SU-DHL-6 (cell line): ENCODE results near the gene AGPAT2.

Experiments
- H2AFZ ChIP-seq: fragments of 200-600 bp; sonication (generic); 2 replicates; pipeline ENCODE4 v1.6.1; 2014; ENCODE audit warnings: low read depth, mild to moderate bottlenecking, moderate library complexity, mixed read lengths, antibody characterized with exemption, low read length; ENCODE audit not compliant: severe bottlenecking
- H3F3A ChIP-seq: fragments of 200-600 bp; shearing (Covaris generic); 2 replicates; pipeline ENCODE4 v1.6.0; 2016; ENCODE audit warnings: antibody characterized with exemption, mild to moderate bottlenecking; ENCODE audit not compliant: insufficient read depth
- H3K27ac ChIP-seq: fragments of 200-600 bp; sonication (generic); 2 replicates; pipeline ENCODE4 v1.5.1; 2016; ENCODE audit warnings: low read depth, mild to moderate bottlenecking, low read length, moderate library complexity, mixed read lengths
- H3K27me3 ChIP-seq: fragments of 200-600 bp; sonication (generic), shearing (Covaris generic); 2 replicates; pipeline ENCODE4 v1.6.0; 2014; ENCODE audit warnings: mild to moderate bottlenecking, low read length
- H3K36me3 ChIP-seq: fragments of 200-600 bp; sonication (generic); 2 replicates; pipeline ENCODE4 v1.6.1; 2014; ENCODE audit warnings: mild to moderate bottlenecking, low read length, mixed read lengths
- H3K4me2 ChIP-seq: fragments of 300-600, 200-600 bp; shearing (Covaris generic), sonication (generic); 2 replicates; pipeline ENCODE4 v1.6.0; 2014; ENCODE audit warnings: low read length, low read depth, mild to moderate bottlenecking; ENCODE audit not compliant: poor library complexity, severe bottlenecking
- H3K4me3 ChIP-seq: fragments of 200-600 bp; sonication (generic); 2 replicates; pipeline ENCODE4 v1.5.1; 2014; ENCODE audit warnings: antibody characterized with exemption, low read length, mild to moderate bottlenecking, mixed read lengths; ENCODE audit not compliant: insufficient read depth, poor library complexity, severe bottlenecking
- H3K79me2 ChIP-seq: fragments of 200-600 bp; sonication (generic); 2 replicates; pipeline ENCODE4 v1.6.1; 2014; ENCODE audit warnings: mild to moderate bottlenecking, low read length, moderate library complexity; ENCODE audit not compliant: insufficient read depth
- H3K9ac ChIP-seq: fragments of 200-600 bp; sonication (generic); 2 replicates; pipeline ENCODE4 v1.7.0; 2014; ENCODE audit warnings: mild to moderate bottlenecking, low read length
- H3K9me2 ChIP-seq: fragments of 200-600 bp; sonication (generic); replicated peaks from 2 replicates; pipeline ENCODE4 v1.6.1; 2014; ENCODE audit warnings: low read length; ENCODE audit not compliant: insufficient read depth
- H3K9me3 ChIP-seq: fragments of 200-600 bp; sonication (generic); 2 replicates; pipeline ENCODE4 v1.6.1; 2014; ENCODE audit warnings: low read length, mixed read lengths; ENCODE audit not compliant: insufficient read depth
- H4K20me1 ChIP-seq: fragments of 200-600 bp; sonication (generic); 2 replicates; pipeline ENCODE4 v1.6.1; 2014; ENCODE audit warnings: low read depth, mild to moderate bottlenecking, antibody characterized with exemption, low read length, moderate library complexity, mixed read lengths
- EZH2phosphoT487 ChIP-seq: fragments of 200-600 bp; sonication (generic), shearing (Covaris generic); conservative IDR thresholded peaks from 2 replicates; pipeline ENCODE4 v1.6.1; 2018; ENCODE audit warnings: mild to moderate bottlenecking, antibody characterized with exemption, low read length, moderate library complexity, mixed read lengths
- TF ChIP-seq, protein P1 (sequence below): fragments of 200-600 bp; sonication (generic); IDR thresholded peaks from one replicate; pipeline ENCODE4 v1.5.1; 2017; ENCODE audit warnings: antibody characterized with exemption, mild to moderate bottlenecking, low read length, moderate library complexity; ENCODE audit not compliant: insufficient read depth, poor library complexity, severe bottlenecking

AGPAT2 gene

DNA sequence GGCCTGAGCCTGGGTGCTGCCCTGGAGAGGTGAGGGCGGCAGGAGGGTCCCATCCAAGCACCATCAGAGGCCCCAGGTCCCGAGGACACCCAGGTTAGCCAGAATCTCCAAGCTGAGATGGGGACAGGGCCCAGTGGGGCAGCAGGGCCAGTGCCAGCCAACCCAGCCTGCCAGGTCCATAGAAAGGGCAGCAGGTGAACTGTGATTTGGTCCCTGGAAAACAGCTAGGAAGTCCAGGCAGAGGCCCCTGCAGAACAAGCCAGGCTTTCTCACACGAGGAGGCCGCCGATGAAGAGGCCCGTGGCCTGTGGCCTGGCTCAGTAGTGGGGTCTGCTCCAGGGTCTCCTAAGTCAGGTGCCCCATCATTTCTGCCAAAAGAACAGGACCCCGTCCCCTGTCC lies 2.0 kb downstream of the AGPAT2 start:
- no peaks in the 10 kb centered on the region for H3K9me3 ChIP-seq
- no peaks in the 10 kb centered on the region; the same call in 1 of the 2 replicates for H3F3A ChIP-seq
- H3K27ac ChIP-seq: no peak overlapping the region
- no peaks in the 10 kb centered on the region for H3K9me2 ChIP-seq
- no peak for TF ChIP-seq EZH2phosphoT487
- TF ChIP-seq, protein P1, sequence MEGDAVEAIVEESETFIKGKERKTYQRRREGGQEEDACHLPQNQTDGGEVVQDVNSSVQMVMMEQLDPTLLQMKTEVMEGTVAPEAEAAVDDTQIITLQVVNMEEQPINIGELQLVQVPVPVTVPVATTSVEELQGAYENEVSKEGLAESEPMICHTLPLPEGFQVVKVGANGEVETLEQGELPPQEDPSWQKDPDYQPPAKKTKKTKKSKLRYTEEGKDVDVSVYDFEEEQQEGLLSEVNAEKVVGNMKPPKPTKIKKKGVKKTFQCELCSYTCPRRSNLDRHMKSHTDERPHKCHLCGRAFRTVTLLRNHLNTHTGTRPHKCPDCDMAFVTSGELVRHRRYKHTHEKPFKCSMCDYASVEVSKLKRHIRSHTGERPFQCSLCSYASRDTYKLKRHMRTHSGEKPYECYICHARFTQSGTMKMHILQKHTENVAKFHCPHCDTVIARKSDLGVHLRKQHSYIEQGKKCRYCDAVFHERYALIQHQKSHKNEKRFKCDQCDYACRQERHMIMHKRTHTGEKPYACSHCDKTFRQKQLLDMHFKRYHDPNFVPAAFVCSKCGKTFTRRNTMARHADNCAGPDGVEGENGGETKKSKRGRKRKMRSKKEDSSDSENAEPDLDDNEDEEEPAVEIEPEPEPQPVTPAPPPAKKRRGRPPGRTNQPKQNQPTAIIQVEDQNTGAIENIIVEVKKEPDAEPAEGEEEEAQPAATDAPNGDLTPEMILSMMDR: no peak
- no peaks in the 10 kb centered on the region for H4K20me1 ChIP-seq
- H3K27me3 ChIP-seq: no peaks in the 10 kb centered on the region
- no peak overlapping the region for H3K9ac ChIP-seq
- no peak overlapping the region for H3K4me2 ChIP-seq
- no peaks in the 10 kb centered on the region for H3K36me3 ChIP-seq
- no peak overlapping the region for H2AFZ ChIP-seq
- H3K4me3 ChIP-seq: no peak overlapping the region
- no peaks in the 10 kb centered on the region for H3K79me2 ChIP-seq

DNA sequence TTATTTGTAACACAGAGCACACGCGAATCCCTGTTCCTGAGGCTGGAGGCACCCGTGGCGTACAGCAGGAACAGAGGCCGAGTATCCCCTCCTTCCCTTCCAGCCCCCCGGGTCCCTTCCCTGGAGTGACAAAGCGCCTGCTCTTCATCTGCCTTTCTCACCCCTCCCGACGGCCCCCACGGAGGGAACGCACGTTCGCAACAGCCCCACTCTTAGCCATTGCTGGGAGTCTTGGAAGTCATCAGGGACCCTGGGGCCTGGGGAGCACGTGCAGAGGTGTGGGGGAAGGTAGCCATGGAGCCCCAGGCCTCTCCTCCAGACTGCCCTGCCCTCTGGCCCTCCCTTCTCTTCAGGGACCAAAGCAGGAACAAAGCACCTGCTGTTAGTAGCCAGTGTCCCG lies 2.5 kb downstream of the AGPAT2 start:
- no peak overlapping the region for H2AFZ ChIP-seq
- H3K9me2 ChIP-seq: no peaks in the 10 kb centered on the region
- no peaks in the 10 kb centered on the region for H3K27me3 ChIP-seq
- no peaks in the 10 kb centered on the region for H3K36me3 ChIP-seq
- H3K9ac ChIP-seq: no peak overlapping the region
- H3K79me2 ChIP-seq: no peaks in the 10 kb centered on the region
- no peaks in the 10 kb centered on the region for H3K9me3 ChIP-seq
- TF ChIP-seq, protein P1: no peak
- TF ChIP-seq EZH2phosphoT487: no peak
- H3F3A ChIP-seq: no peaks in the 10 kb centered on the region; the same call in 1 of the 2 replicates
- H3K27ac ChIP-seq: no peak overlapping the region
- no peak overlapping the region for H3K4me3 ChIP-seq
- H4K20me1 ChIP-seq: no peaks in the 10 kb centered on the region
- H3K4me2 ChIP-seq: no peak overlapping the region

DNA sequence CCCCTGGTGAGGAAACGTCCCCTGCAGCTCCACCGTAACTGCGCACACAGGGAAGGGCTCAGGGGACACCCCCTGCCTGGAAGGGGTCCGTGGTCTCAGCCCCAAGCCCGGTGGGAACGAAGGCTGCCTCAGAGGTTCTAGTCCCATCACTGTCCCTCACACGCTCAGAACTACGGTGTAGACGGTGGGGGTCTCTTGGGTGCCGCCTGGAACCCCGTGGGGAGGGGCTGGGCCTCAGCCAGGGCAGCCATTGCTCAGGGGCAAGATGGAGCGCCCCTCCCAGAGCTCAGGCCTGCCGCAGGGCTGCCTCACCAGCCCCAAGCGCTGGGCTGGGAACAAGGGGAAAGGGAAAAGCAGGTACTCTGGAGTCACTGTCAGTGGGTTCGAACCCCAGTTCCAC lies 2.9 kb downstream of the AGPAT2 start:
- Histone ChIP-seq H2AFZ (no peak overlapping the region), H4K20me1 (no peaks in the 10 kb centered on the region), H3K27ac (no peak overlapping the region), H3K4me3 (no peak overlapping the region), H3K79me2 (no peaks in the 10 kb centered on the region), H3K9me2 (no peaks in the 10 kb centered on the region), H3K27me3 (no peaks in the 10 kb centered on the region), H3K4me2 (no peak overlapping the region), H3K36me3 (no peaks in the 10 kb centered on the region), H3F3A (no peaks in the 10 kb centered on the region; the same call in 1 of the 2 replicates), H3K9me3 (no peaks in the 10 kb centered on the region), H3K9ac (no peak overlapping the region)
- TF ChIP-seq, protein P1: no peak
- TF ChIP-seq EZH2phosphoT487: no peak

GRCh38 chr9:136683755-136684154 lies 3.5 kb downstream of the AGPAT2 start:
- no peaks in the 10 kb centered on the region for H3K36me3 ChIP-seq
- H2AFZ ChIP-seq: no peak overlapping the region
- H3K4me2 ChIP-seq: no peak overlapping the region
- no peaks in the 10 kb centered on the region for H3K79me2 ChIP-seq
- H3K4me3 ChIP-seq: no peak overlapping the region
- no peaks in the 10 kb centered on the region for H4K20me1 ChIP-seq
- no peaks in the 10 kb centered on the region for H3K9me2 ChIP-seq
- no peaks in the 10 kb centered on the region for H3K9me3 ChIP-seq
- H3K9ac ChIP-seq: no peak overlapping the region
- H3K27me3 ChIP-seq: no peaks in the 10 kb centered on the region
- TF ChIP-seq EZH2phosphoT487: no peak
- TF ChIP-seq, protein P1: no peak
- H3F3A ChIP-seq: no peaks in the 10 kb centered on the region; the same call in 1 of the 2 replicates
- no peak overlapping the region for H3K27ac ChIP-seq
